Measurements from ENCODE around the gene CHAT. TPM values are rescaled to one million over a fixed set of nuclear protein-coding genes. Genes with fewer than 3 reads are reported as not detected.

The CHAT gene
- total RNA-seq, 5 donors from 2014 or later (not counting 1 experiment from before 2014, with no cell fraction given): not detected

DNA sequence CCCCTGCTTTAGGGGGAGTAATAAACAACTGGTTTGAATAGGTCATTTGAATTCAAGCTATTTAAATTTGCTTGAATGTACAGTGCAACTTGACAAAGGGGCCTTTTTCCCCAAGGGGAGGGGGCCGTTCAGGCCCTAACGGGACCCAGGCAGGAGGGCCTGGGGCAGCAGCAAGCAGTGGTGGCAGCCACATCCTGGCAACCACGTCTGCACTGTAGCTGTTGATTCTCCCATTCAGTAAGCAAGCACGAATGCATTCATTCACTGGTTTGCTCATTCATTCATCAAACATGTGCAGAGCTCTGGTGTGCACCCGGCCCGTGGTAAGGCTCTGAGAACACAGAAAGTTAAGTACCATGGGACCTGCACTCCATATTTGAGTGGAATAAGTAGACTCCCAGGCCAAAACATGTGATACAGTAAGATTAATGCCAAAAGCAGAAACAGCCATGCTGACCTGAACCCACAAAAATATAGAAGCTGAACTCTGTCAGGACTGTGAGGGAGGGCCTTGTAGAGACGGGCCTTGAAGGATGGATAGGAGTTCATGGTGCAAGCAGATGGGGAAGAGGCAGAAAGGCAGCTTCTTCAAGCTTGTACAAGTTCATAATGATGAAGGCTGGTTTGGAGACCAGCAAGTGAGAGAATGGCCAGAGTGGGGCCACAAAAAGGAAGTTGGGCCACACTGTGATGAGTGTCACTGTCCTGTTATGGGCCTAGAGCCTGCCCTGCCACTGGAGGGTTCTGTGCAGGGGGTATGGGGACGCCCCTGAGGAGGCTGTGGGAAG is 36.3 kb downstream of the CHAT start:
- H3K4me3 Mint-ChIP-seq: no peak overlapping the region
- CTCF ChIA-PET: no interaction called here
- 35% methylated on average over 6 of the region's 8 CpGs for WGBS (ENCODE audit: insufficient coverage)
- no peak for DNase-seq
- no peak overlapping the region for H3K27ac Mint-ChIP-seq
- H3K27ac ChIP-seq (ENCODE audit: low read length): no peak overlapping the region
- no peak overlapping the region for H3K4me3 ChIP-seq (ENCODE audit: control insufficient read depth in 1 of 2, extremely low read depth in 1 of 2, low read length in 1 of 2)
- H3K27me3 ChIP-seq (replicated peaks in 1 of 2; ENCODE audit: control insufficient read depth in 2 of 2, extremely low read depth in 1 of 2, insufficient read depth in 2 of 2, low read length in 1 of 2): peaks cover 0 to 51% of the 10 kb centered on the region in 2 experiments
- no peaks in the 10 kb centered on the region for H3K9me3 Mint-ChIP-seq
- no peaks in the 10 kb centered on the region for H3K36me3 ChIP-seq (ENCODE audit: control insufficient read depth in 2 of 2, extremely low read depth in 1 of 2, insufficient read depth in 1 of 2, low read length in 1 of 2)
- no peaks in the 10 kb centered on the region for H3K9me3 ChIP-seq
- POLR2A ChIA-PET: no interaction called here
- H3K36me3 Mint-ChIP-seq: no peaks in the 10 kb centered on the region
- H3K27me3 Mint-ChIP-seq: peaks cover 12 to 18% of the 10 kb centered on the region in 2 donors
- H3K4me1 ChIP-seq (ENCODE audit: control insufficient read depth in 1 of 2, extremely low read depth in 1 of 2, insufficient read depth in 2 of 2, low read length in 2 of 2): peaks cover 0 to 10% of the 10 kb centered on the region in 2 experiments
- H3K4me1 Mint-ChIP-seq: peaks cover 11 to 16% (median 14%) of the 10 kb centered on the region in 3 donors
- no peak for ATAC-seq (replicated peaks in 1 of 4)

- Histone ChIP-seq H3K4me1 (ENCODE audit: control insufficient read depth in 1 of 2, extremely low read depth in 1 of 2, insufficient read depth in 2 of 2, low read length in 2 of 2) (peaks cover 0 to 10% of the 10 kb centered on the region in 2 experiments), H3K27ac (ENCODE audit: low read length) (no peak overlapping the region), H3K4me3 (ENCODE audit: control insufficient read depth in 1 of 2, extremely low read depth in 1 of 2, low read length in 1 of 2) (no peak overlapping the region), H3K36me3 (ENCODE audit: control insufficient read depth in 2 of 2, extremely low read depth in 1 of 2, insufficient read depth in 1 of 2, low read length in 1 of 2) (no peaks in the 10 kb centered on the region), H3K9me3 (no peaks in the 10 kb centered on the region), H3K27me3 (replicated peaks in 1 of 2; ENCODE audit: control insufficient read depth in 2 of 2, extremely low read depth in 1 of 2, insufficient read depth in 2 of 2, low read length in 1 of 2) (peaks cover 0 to 50% of the 10 kb centered on the region in 2 experiments)
- WGBS (ENCODE audit: insufficient coverage): no CpG with 5 or more reads among the region's 1 CpG
- no peak for ATAC-seq (replicated peaks in 1 of 4)
- Mint-ChIP-seq H3K27me3 (peaks cover 12 to 18% of the 10 kb centered on the region in 2 donors), H3K27ac (no peak overlapping the region), H3K4me1 (peaks cover 11 to 16% (median 14%) of the 10 kb centered on the region in 3 donors), H3K4me3 (no peak overlapping the region), H3K9me3 (no peaks in the 10 kb centered on the region), H3K36me3 (no peaks in the 10 kb centered on the region)
- DNase-seq: no peak
- CTCF ChIA-PET: no interaction called here
- POLR2A ChIA-PET: no interaction called here
Observed at GRCh38 chr10:49650724-49651034, 36.8 kb downstream of the CHAT start.

DNA sequence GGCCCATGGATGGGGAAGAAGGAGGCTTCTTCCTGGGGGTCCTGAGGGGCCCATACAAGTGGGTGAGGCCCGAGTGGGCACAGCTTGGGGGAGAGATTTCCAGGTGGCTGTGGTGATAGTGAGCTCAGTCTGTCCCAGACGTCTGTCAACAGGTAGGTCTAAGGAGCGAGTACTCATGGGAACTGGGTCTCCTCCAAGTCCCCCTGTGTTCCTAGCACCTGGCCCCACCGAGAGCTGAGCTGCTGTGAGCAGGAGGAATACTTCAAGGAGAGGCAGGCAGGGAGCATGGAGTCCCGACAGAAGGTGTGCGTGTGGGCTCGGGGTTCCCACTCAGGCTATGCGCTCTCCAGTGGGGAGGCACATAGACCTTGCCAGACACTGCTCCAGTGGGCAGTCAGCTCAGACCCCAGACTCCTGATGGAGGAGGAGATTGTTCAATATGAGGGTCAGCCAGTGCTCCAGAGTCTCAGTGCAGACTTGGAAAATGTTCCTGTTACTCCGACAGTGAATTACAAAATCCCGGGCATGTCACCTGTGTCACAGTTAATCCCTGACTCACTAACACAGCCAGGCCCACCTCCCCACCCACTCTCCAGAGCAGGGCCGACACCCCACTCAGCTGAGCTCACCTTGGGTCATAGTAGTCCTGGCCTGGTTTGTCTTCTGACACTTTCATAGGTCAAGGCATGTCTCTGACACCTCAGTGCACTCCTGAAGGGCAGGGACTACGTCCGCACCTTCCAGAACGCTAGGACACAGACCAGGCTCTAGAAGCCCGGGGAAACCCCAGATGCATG is 37.4 kb downstream of the CHAT start:
- Histone ChIP-seq H3K9me3 (no peaks in the 10 kb centered on the region), H3K4me3 (ENCODE audit: control insufficient read depth in 1 of 2, extremely low read depth in 1 of 2, low read length in 1 of 2) (no peak overlapping the region), H3K36me3 (ENCODE audit: control insufficient read depth in 2 of 2, extremely low read depth in 1 of 2, insufficient read depth in 1 of 2, low read length in 1 of 2) (no peaks in the 10 kb centered on the region), H3K4me1 (ENCODE audit: control insufficient read depth in 1 of 2, extremely low read depth in 1 of 2, insufficient read depth in 2 of 2, low read length in 2 of 2) (peaks cover 0 to 10% of the 10 kb centered on the region in 2 experiments), H3K27me3 (replicated peaks in 1 of 2; ENCODE audit: control insufficient read depth in 2 of 2, extremely low read depth in 1 of 2, insufficient read depth in 2 of 2, low read length in 1 of 2) (peaks cover 0 to 44% of the 10 kb centered on the region in 2 experiments), H3K27ac (ENCODE audit: low read length) (no peak overlapping the region)
- no peak overlapping the region for H3K27ac Mint-ChIP-seq
- CTCF ChIA-PET: no interaction called here
- peaks cover 12 to 18% of the 10 kb centered on the region in 2 donors for H3K27me3 Mint-ChIP-seq
- ATAC-seq (replicated peaks in 1 of 4) (no peak), DNase-seq (no peak)
- POLR2A ChIA-PET: no interaction called here
- WGBS (ENCODE audit: insufficient coverage): 81% methylated on average over 13 of the region's 15 CpGs
- no peaks in the 10 kb centered on the region for H3K36me3 Mint-ChIP-seq
- H3K4me3 Mint-ChIP-seq: no peak overlapping the region
- H3K9me3 Mint-ChIP-seq: no peaks in the 10 kb centered on the region
- H3K4me1 Mint-ChIP-seq: peaks cover 11 to 16% (median 14%) of the 10 kb centered on the region in 3 donors

DNA sequence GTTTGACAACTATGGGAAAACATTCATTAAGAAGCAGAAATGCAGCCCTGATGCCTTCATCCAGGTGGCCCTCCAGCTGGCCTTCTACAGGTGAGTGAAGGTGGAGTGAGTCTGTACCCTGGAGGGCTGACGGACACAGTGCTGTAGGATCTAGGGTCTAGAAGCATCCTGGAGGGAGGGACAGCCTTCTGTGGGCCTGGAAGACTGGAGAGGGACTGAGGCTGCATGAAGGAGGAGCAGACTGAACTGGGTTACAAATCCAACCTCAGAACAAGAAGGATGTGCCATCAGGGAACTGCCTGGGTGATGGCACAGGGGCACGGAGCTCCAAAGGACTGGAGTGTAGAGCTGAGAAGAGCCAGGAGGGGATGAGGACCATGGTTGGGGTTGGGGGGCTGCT is 38.1 kb downstream of the CHAT start:
- H3K4me3 ChIP-seq (ENCODE audit: control insufficient read depth in 1 of 2, extremely low read depth in 1 of 2, low read length in 1 of 2): no peak overlapping the region
- no peak overlapping the region for H3K27ac Mint-ChIP-seq
- WGBS (ENCODE audit: insufficient coverage): 80% methylated on average over 1 of the region's 2 CpGs

GRCh38 chr10:49652421-49653272 is 38.8 kb downstream of the CHAT start:
- Mint-ChIP-seq H3K27me3 (peaks cover 16 to 21% of the 10 kb centered on the region in 2 donors), H3K4me3 (no peak overlapping the region), H3K36me3 (no peaks in the 10 kb centered on the region), H3K27ac (no peak overlapping the region), H3K9me3 (peaks cover 0 to 6% (median 5%) of the 10 kb centered on the region in 3 donors), H3K4me1 (peaks cover 11 to 16% (median 14%) of the 10 kb centered on the region in 3 donors)
- Histone ChIP-seq H3K36me3 (ENCODE audit: control insufficient read depth in 2 of 2, extremely low read depth in 1 of 2, insufficient read depth in 1 of 2, low read length in 1 of 2) (no peaks in the 10 kb centered on the region), H3K9me3 (no peaks in the 10 kb centered on the region), H3K4me1 (ENCODE audit: control insufficient read depth in 1 of 2, extremely low read depth in 1 of 2, insufficient read depth in 2 of 2, low read length in 2 of 2) (peaks cover 0 to 10% of the 10 kb centered on the region in 2 experiments), H3K27me3 (replicated peaks in 1 of 2; ENCODE audit: control insufficient read depth in 2 of 2, extremely low read depth in 1 of 2, insufficient read depth in 2 of 2, low read length in 1 of 2) (peaks cover 0 to 45% of the 10 kb centered on the region in 2 experiments), H3K27ac (ENCODE audit: low read length) (no peak overlapping the region), H3K4me3 (ENCODE audit: control insufficient read depth in 1 of 2, extremely low read depth in 1 of 2, low read length in 1 of 2) (no peak overlapping the region)
- POLR2A ChIA-PET: no interaction called here
- 83% methylated on average over 9 of the region's 15 CpGs for WGBS (ENCODE audit: insufficient coverage)
- no peak for DNase-seq
- CTCF ChIA-PET: interaction anchor here in 1 of 2 donors (0.6 kb wide), 1 partner anchor 134 kb away, joined by 3 read pairs; no protein-coding TSS in a partner anchor
- ATAC-seq (replicated peaks in 1 of 4): no peak

More for the DNA sequence above, 38.1 kb downstream of the CHAT start:
- Mint-ChIP-seq H3K9me3 (peaks cover 0 to 6% (median 5%) of the 10 kb centered on the region in 3 donors), H3K4me1 (peaks cover 11 to 16% (median 14%) of the 10 kb centered on the region in 3 donors), H3K27me3 (peaks cover 16 to 21% of the 10 kb centered on the region in 2 donors), H3K36me3 (no peaks in the 10 kb centered on the region), H3K4me3 (no peak overlapping the region)
- ChIA-PET POLR2A (no interaction called here), CTCF (no interaction called here)
- H3K27me3 ChIP-seq (replicated peaks in 1 of 2; ENCODE audit: control insufficient read depth in 2 of 2, extremely low read depth in 1 of 2, insufficient read depth in 2 of 2, low read length in 1 of 2): peaks cover 0 to 45% of the 10 kb centered on the region in 2 experiments
- peaks cover 0 to 10% of the 10 kb centered on the region in 2 experiments for H3K4me1 ChIP-seq (ENCODE audit: control insufficient read depth in 1 of 2, extremely low read depth in 1 of 2, insufficient read depth in 2 of 2, low read length in 2 of 2)
- H3K36me3 ChIP-seq (ENCODE audit: control insufficient read depth in 2 of 2, extremely low read depth in 1 of 2, insufficient read depth in 1 of 2, low read length in 1 of 2): no peaks in the 10 kb centered on the region
- ATAC-seq (replicated peaks in 1 of 4) (no peak), DNase-seq (no peak)
- no peak overlapping the region for H3K27ac ChIP-seq (ENCODE audit: low read length)
- no peaks in the 10 kb centered on the region for H3K9me3 ChIP-seq

All from T-cell (primary cell).